ENCODE results near the gene JMJD1C. TPM values are rescaled to one million over a fixed set of nuclear protein-coding genes. Genes with fewer than 3 reads are reported as not detected.

JMJD1C gene
- total RNA-seq, 4 donors from 2014 or later, result 127 to 330 (median 208) TPM

DNA sequence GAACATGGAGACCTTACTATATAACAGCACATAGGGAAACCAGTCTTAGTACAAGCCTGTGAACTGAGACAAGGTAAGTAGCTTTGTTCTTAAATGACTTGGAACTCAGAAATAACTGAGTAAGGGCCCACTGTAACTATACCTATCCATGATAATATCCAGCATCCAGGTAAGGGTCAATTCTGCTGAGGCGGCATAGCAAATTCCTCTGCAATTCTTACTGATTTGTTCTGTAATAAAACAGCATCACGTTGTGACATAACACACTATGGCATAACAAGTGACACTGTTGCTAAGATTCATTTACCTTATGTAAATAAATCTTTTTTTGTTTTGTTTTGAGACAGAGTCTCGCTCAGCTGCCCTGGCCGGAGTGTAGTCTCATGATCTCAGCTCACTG lies 97.4 kb downstream of the JMJD1C start:
- H3K4me1 ChIP-seq, result no peaks in the 10 kb centered on the region
- intact Hi-C loops (cut with DNase I; ENCODE audit: low total_unique reads), result no loop called here
- TF ChIP-seq, protein P1, sequence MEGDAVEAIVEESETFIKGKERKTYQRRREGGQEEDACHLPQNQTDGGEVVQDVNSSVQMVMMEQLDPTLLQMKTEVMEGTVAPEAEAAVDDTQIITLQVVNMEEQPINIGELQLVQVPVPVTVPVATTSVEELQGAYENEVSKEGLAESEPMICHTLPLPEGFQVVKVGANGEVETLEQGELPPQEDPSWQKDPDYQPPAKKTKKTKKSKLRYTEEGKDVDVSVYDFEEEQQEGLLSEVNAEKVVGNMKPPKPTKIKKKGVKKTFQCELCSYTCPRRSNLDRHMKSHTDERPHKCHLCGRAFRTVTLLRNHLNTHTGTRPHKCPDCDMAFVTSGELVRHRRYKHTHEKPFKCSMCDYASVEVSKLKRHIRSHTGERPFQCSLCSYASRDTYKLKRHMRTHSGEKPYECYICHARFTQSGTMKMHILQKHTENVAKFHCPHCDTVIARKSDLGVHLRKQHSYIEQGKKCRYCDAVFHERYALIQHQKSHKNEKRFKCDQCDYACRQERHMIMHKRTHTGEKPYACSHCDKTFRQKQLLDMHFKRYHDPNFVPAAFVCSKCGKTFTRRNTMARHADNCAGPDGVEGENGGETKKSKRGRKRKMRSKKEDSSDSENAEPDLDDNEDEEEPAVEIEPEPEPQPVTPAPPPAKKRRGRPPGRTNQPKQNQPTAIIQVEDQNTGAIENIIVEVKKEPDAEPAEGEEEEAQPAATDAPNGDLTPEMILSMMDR (IDR thresholded peaks at IDR 0.05), result no peak

DNA sequence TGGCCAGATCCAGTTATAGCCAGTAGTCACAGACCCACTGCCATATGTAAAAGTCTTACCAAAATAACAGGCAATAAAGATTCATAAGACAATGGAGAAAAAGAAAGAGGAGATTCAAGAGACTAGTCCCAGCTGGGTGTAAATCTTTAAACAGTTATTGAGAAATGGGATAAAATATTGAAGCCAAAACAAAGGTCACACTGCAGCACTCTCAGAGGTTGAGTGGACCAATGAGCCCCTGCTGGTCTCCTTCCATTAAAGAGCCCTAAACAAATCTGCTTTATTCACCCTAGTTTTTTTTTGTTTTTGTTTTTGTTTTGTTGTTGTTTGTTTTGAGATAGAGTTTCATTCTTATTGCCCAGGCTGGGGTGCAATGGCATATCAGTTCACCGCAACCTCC lies 98.8 kb downstream of the JMJD1C start:
- no peaks in the 10 kb centered on the region for H3K9me3 ChIP-seq
- intact Hi-C loops (cut with DNase I; ENCODE audit: low total_unique reads), result no loop called here
- TF ChIP-seq, protein P1 (IDR thresholded peaks at IDR 0.05), result no peak
- TF ChIP-seq POLR2A (IDR thresholded peaks at IDR 0.05), result no peak
- no peaks in the 10 kb centered on the region for H3K27me3 ChIP-seq
- no peaks in the 10 kb centered on the region for H3K4me1 ChIP-seq
- no peak for DNase-seq
- H3K27ac ChIP-seq, result no peak overlapping the region
- H3K36me3 ChIP-seq, result no peaks in the 10 kb centered on the region
- no peak overlapping the region for H3K4me3 ChIP-seq

More for the DNA sequence above, 97.4 kb downstream of the JMJD1C start:
- Histone ChIP-seq H3K4me3 (no peak overlapping the region), H3K9me3 (no peaks in the 10 kb centered on the region), H3K36me3 (no peaks in the 10 kb centered on the region), H3K27me3 (no peaks in the 10 kb centered on the region), H3K27ac (no peak overlapping the region)
- DNase-seq, result no peak

DNA sequence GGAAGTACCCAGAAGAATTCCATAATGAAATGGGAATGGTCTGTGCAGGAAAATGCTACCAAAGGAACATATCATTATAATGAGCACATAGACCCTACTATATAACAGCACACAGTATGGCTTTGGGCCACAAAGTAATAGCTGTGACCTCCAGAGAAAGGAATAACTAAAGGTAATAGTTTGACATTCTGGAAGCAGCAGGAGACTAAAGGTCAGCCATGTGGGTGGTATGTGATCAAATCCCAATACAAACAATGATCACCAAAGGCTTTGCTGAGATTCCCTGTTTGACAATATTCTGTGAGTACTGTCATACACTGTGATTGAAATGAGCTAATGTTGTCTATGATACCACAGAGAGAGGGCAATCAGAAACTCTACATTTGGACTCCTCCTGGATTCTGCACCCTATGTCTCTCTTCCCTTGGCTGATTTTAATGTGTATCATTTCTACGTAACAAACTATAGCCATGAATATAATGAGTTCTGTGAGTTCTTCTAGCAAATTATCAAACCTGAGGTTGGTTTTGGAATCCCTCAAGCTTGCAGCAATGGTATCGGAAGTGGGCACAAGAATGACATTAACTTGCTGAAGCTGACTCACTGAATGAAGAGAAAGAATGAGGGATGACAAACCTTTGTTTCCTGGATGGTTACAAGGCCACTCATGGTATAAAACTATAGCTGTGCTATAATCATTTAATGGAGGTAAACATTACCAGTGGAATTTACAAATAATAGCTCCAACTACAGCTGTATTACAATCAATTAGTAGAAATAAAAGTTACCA lies 99.6 kb downstream of the JMJD1C start:
- TF ChIP-seq POLR2A (IDR thresholded peaks at IDR 0.05), result no peak
- TF ChIP-seq, protein P1 (IDR thresholded peaks at IDR 0.05), result no peak
- no peak for DNase-seq
- no peaks in the 10 kb centered on the region for H3K36me3 ChIP-seq
- H3K27me3 ChIP-seq, result no peaks in the 10 kb centered on the region
- no peaks in the 10 kb centered on the region for H3K9me3 ChIP-seq
- no peak overlapping the region for H3K27ac ChIP-seq
- H3K4me1 ChIP-seq, result no peaks in the 10 kb centered on the region
- no peak overlapping the region for H3K4me3 ChIP-seq
- intact Hi-C loops (cut with DNase I; ENCODE audit: low total_unique reads), result no loop called here

DNA sequence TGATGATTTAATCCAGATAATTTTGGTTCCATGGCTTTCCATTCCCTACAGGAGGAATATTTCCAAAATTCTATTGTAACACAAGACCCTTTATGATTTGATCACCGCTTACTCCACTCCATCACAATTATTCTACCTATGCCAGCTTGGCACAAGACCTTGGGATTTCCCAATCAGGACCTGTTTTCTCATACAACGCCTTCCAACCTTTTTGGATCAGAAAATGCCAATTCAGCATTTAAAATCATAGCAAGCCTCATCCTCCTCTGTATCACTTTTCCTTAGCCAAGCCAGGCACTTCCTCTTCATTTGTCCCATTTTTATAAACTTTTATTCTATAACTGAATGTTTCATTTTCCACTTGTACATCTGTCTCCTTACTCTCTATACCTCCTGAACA lies 100.9 kb downstream of the JMJD1C start:
- DNase-seq, result no peak
- H3K36me3 ChIP-seq, result no peaks in the 10 kb centered on the region
- H3K27ac ChIP-seq, result no peak overlapping the region
- H3K4me1 ChIP-seq, result no peaks in the 10 kb centered on the region
- intact Hi-C loops (cut with DNase I; ENCODE audit: low total_unique reads), result no loop called here
- H3K9me3 ChIP-seq, result no peaks in the 10 kb centered on the region
- TF ChIP-seq, protein P1 (IDR thresholded peaks at IDR 0.05), result no peak
- no peak for TF ChIP-seq POLR2A (IDR thresholded peaks at IDR 0.05)
- no peak overlapping the region for H3K4me3 ChIP-seq
- no peaks in the 10 kb centered on the region for H3K27me3 ChIP-seq

DNA sequence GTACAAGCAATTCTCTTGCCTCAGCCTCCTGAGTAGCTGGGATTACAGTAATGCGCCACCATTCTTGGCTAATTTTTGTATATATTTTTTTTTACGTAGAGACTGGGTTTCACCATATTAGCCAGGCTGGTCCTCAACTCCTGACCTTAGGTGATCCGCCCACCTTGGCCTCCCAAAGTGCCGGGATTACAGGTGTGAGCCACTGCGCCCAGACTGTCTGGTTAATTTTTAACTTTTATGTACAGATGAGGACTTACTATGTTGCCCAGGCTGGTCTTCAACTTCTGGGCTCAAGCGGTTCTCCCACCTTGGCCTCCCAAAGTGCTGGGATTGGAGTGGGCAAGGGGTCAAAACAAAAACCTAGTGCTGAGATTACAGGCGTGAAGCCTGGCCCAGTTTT lies 101.8 kb downstream of the JMJD1C start:
- H3K4me3 ChIP-seq, result no peak overlapping the region
- H3K9me3 ChIP-seq, result no peaks in the 10 kb centered on the region
- H3K27ac ChIP-seq, result no peak overlapping the region
- no peaks in the 10 kb centered on the region for H3K27me3 ChIP-seq
- H3K36me3 ChIP-seq, result no peaks in the 10 kb centered on the region
- no peaks in the 10 kb centered on the region for H3K4me1 ChIP-seq
- TF ChIP-seq, protein P1 (IDR thresholded peaks at IDR 0.05), result no peak
- DNase-seq, result no peak
- intact Hi-C loops (cut with DNase I; ENCODE audit: low total_unique reads), result no loop called here
